C4-2B (cell line): Measurements from ENCODE around the gene ZNF678.

Experiments used
- CTCF ChIP-seq: fragments of 450-650 bp; conservative IDR thresholded peaks from 2 replicates; pipeline ENCODE4 v1.5.1; 2017; ENCODE audit warnings: mild to moderate bottlenecking
- ZFX ChIP-seq: fragments of 450-650 bp; IDR thresholded peaks from 2 replicates; pipeline ENCODE4 v1.6.1; 2017

DNA sequence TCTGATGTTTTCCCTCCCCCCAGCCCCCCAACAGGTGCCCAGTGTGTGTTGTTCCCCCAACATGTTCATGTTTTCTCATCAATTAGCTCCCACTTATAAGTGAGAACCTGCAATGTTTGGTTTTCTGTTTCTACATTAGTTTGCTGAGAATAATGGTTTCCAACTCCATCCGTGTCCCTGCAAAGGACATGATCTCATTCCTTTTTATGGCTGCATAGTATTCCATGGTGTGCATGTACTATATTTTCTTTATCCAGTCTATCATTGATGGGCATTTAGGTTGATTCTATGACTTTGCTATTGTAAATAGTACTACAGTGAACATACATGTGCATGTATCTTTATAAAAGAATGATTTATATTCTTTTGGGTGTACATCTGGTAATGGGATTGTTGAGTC is 24.6 kb downstream of the ZNF678 start:
- TF ChIP-seq CTCF, result no peak
- no peak for TF ChIP-seq ZFX
